ENCODE data around the gene PRODH.
A peak's percentile ranks its signal among the peaks of the same experiment; 100 is the strongest.
"Not testable (repeated sequence)": the region's sequence is repeated elsewhere in the genome, so short reads cannot be mapped to it uniquely, and the experiment has no call there.

DNA sequence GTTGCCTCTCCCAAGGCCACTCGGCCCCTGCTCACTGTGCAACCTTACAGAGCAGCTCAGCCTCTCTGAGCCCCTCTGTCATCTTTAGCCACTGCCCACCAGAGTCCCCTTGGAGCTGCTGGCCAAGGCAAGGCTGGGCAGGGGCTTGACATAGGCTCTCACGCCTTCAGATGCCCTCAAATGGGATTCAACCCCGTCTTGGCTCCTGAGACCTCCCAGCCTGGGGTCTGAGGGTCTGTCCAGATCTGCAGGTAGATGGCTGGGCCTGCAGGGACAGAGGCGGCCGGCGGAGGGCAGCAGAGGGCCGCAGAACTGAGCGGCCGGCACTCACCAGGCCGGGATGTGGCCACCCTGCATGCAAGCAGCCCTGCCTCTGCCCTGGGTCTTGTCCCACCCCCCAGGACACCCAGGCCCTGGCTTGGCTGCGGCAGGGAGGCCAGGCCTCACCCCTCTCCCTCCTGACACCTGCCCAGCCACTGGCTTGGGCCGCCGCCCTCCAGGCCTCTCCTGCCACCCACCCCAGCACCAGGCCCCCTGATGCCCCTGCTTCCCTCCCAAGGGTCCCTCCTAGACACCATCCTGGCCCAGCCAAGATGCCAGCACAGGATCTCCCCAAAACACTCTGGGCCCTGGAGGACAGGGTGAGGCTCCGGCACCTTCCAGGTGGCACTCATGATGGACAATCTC is 18.4 kb upstream of the PRODH start:
- TF ChIP-seq, protein P1, sequence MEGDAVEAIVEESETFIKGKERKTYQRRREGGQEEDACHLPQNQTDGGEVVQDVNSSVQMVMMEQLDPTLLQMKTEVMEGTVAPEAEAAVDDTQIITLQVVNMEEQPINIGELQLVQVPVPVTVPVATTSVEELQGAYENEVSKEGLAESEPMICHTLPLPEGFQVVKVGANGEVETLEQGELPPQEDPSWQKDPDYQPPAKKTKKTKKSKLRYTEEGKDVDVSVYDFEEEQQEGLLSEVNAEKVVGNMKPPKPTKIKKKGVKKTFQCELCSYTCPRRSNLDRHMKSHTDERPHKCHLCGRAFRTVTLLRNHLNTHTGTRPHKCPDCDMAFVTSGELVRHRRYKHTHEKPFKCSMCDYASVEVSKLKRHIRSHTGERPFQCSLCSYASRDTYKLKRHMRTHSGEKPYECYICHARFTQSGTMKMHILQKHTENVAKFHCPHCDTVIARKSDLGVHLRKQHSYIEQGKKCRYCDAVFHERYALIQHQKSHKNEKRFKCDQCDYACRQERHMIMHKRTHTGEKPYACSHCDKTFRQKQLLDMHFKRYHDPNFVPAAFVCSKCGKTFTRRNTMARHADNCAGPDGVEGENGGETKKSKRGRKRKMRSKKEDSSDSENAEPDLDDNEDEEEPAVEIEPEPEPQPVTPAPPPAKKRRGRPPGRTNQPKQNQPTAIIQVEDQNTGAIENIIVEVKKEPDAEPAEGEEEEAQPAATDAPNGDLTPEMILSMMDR (IDR thresholded peaks at IDR 0.05), result peak; percentile 63 to 78 (median 70)
- TF ChIP-seq POLR2A (IDR thresholded peaks at IDR 0.05), result not testable (repeated sequence)

Data from uterus (tissue), 2 donors.